CD4-positive, alpha-beta T cell (primary cell): ENCODE measurements around the gene GPX1. TPM values are rescaled to one million over a fixed set of nuclear protein-coding genes. Genes with fewer than 3 reads are reported as not detected.
A peak's percentile ranks its signal among the peaks of the same experiment; 100 is the strongest.

Source experiments
- ATAC-seq: fragments of 200-7000 bp; cut with Tn5 transposase; one replicate; pipeline ENCODE4 v1.10.0; 2022; ENCODE audit warnings: mild to moderate bottlenecking; ENCODE audit not compliant: poor library complexity
- CTCF ChIA-PET: fragments of 350-600 bp; sonication (Branson Sonifier 250); formaldehyde crosslinking; loops from one replicate; lab custom pipeline; 2021; ENCODE audit warnings: antibody characterized with exemption, inconsistent platforms; lab: Charles Lee
- POLR2A ChIA-PET: fragments of 350-600 bp; sonication (Branson Sonifier 250); formaldehyde crosslinking; loops from one replicate; lab custom pipeline; 2021; ENCODE audit warnings: antibody characterized with exemption, inconsistent platforms; lab: Charles Lee
- DNase-seq, 14 experiments: peaks; one replicate each; pipeline ENCODE4 v3.0.0-alpha.2; 2013 to 2020; ENCODE audit warnings: mixed read lengths in 2 of 14
- H3K27ac ChIP-seq, 2 donors: one replicate each; pipeline versions ENCODE4 v1.5.1 to v1.7.0; 2013; ENCODE audit warnings: low read length in 2 of 2, low read depth in 1 of 2, mild to moderate bottlenecking in 1 of 2
- H3K27me3 ChIP-seq, 2 experiments: 1 replicate in 1 of 2; 2 replicates in 1 of 2; pipeline versions ENCODE4 v1.6.1 to v1.7.0; 2013; ENCODE audit warnings: low read length in 2 of 2, control low read depth in 1 of 2, mild to moderate bottlenecking in 1 of 2, moderate library complexity in 1 of 2; ENCODE audit not compliant: insufficient read depth in 2 of 2, control insufficient read depth in 1 of 2
- H3K36me3 ChIP-seq: one replicate; pipeline ENCODE4 v1.6.1; 2013; ENCODE audit warnings: low read length, control low read depth; ENCODE audit not compliant: insufficient read depth
- H3K4me1 ChIP-seq: one replicate; pipeline ENCODE4 v1.6.1; 2013; ENCODE audit warnings: low read length, control low read depth; ENCODE audit not compliant: insufficient read depth
- H3K4me3 ChIP-seq: one replicate; pipeline ENCODE4 v1.5.1; 2013; ENCODE audit warnings: mild to moderate bottlenecking, low read length, moderate library complexity
- H3K9me3 ChIP-seq, 2 experiments: 1 replicate in 1 of 2; 2 replicates in 1 of 2; pipeline versions ENCODE4 v1.6.1 to v1.7.0; 2013; ENCODE audit warnings: low read length in 2 of 2, mild to moderate bottlenecking in 2 of 2, control low read depth in 1 of 2, moderate library complexity in 1 of 2; ENCODE audit not compliant: control insufficient read depth in 1 of 2, insufficient read depth in 1 of 2
- H3K27ac Mint-ChIP-seq: one replicate; pipeline ENCODE4 v1.8.0; 2020; ENCODE audit warnings: mixed read lengths
- H3K27me3 Mint-ChIP-seq: one replicate; pipeline ENCODE4 v1.8.0; 2021; ENCODE audit warnings: mixed read lengths
- H3K36me3 Mint-ChIP-seq: one replicate; pipeline ENCODE4 v1.8.0; 2021; ENCODE audit warnings: low read depth, mixed read lengths
- H3K4me1 Mint-ChIP-seq: one replicate; pipeline ENCODE4 v1.8.0; 2021; ENCODE audit warnings: low read depth, mixed read lengths
- H3K4me3 Mint-ChIP-seq: one replicate; pipeline ENCODE4 v1.8.0; 2020; ENCODE audit warnings: mild to moderate bottlenecking, mixed read lengths
- H3K9me3 Mint-ChIP-seq: one replicate; pipeline ENCODE4 v1.8.0; 2020; ENCODE audit warnings: mixed read lengths
- intact Hi-C, 2 experiments: fragments of 100-400 bp; cut with DNase I in 1 of 2; cut with micrococcal nuclease in 1 of 2; formaldehyde crosslinking; loops; one replicate each; pipeline versions ENCODE4 v1.15.1 to v1.9.0; 2023 to 2025; cut with DNase I, micrococcal nuclease
- total RNA-seq, 174 experiments: library from RNA in 2 of 174; stranded (reverse) in 2 of 174; gene quantifications; one replicate each; pipeline ENCODE4 v1.2.3 and lab custom pipeline; 2021 to 2026
- TF ChIP-seq, protein P1 (sequence below): fragments of 200-600 bp; IDR thresholded peaks from one replicate; pipeline ENCODE4 v1.8.0; 2022; ENCODE audit warnings: antibody characterized with exemption, mild to moderate bottlenecking

The GPX1 gene
- total RNA-seq, 2 experiments from 2014 or later: 20.8 to 22.9 TPM

- CTCF ChIA-PET: interaction anchor here (1.7 to 1.8 kb wide), 2 partner anchors 27 to 48 kb away, joined by 5 to 6 read pairs; partner anchors contain the start of gene USP4
Observed at GRCh38 chr3:49388289-49388820, 30.2 kb upstream of the GPX1 start.

DNA sequence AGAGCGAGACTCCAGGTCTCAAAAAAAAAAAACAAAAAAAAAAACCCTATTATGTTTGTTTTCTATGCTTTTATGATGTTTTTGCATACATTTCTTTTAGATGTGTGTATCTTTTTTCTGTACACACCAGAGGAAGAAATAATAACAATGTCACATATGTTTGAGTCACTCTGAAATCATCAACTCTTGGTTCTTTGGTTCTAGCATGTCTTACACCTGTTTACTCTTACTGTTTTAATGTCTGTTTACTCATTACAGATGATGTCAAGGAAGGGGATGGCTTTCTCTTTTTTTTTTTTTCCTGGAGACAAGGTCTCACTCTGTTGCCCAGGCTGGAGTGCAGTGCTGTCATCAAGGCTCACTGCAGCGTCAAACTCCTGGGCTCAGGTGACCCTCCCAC lies 29.6 kb upstream of the GPX1 start:
- Mint-ChIP-seq H3K4me3 (no peak overlapping the region), H3K36me3 (peaks cover 35% of the 10 kb centered on the region), H3K9me3 (no peaks in the 10 kb centered on the region), H3K4me1 (peaks cover 58% of the 10 kb centered on the region), H3K27me3 (no peaks in the 10 kb centered on the region), H3K27ac (peak overlapping the region; percentile 37)
- TF ChIP-seq, protein P1, sequence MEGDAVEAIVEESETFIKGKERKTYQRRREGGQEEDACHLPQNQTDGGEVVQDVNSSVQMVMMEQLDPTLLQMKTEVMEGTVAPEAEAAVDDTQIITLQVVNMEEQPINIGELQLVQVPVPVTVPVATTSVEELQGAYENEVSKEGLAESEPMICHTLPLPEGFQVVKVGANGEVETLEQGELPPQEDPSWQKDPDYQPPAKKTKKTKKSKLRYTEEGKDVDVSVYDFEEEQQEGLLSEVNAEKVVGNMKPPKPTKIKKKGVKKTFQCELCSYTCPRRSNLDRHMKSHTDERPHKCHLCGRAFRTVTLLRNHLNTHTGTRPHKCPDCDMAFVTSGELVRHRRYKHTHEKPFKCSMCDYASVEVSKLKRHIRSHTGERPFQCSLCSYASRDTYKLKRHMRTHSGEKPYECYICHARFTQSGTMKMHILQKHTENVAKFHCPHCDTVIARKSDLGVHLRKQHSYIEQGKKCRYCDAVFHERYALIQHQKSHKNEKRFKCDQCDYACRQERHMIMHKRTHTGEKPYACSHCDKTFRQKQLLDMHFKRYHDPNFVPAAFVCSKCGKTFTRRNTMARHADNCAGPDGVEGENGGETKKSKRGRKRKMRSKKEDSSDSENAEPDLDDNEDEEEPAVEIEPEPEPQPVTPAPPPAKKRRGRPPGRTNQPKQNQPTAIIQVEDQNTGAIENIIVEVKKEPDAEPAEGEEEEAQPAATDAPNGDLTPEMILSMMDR: no peak
- intact Hi-C loops: no loop called here
- no peak for ATAC-seq
- no peak for DNase-seq
- H3K9me3 ChIP-seq: no peaks in the 10 kb centered on the region
- H3K36me3 ChIP-seq: peaks cover 12% of the 10 kb centered on the region
- ChIA-PET POLR2A (interaction anchor here (1.0 kb wide), 2 partner anchors 47 to 83 kb away, joined by 3 read pairs; partner anchors contain the start of gene USP4), CTCF (interaction anchor here (1.7 kb wide), 1 partner anchor 48 kb away, joined by 5 read pairs; the partner anchor contains the start of gene USP4)
- no peaks in the 10 kb centered on the region for H3K27me3 ChIP-seq
- H3K4me3 ChIP-seq: no peak overlapping the region
- no peak overlapping the region for H3K27ac ChIP-seq
- peaks cover 67% of the 10 kb centered on the region for H3K4me1 ChIP-seq

More at GRCh38 chr3:49388289-49388820, 30.2 kb upstream of the GPX1 start:
- DNase-seq: no peak
- intact Hi-C loops: no loop called here
- Mint-ChIP-seq H3K4me1 (peaks cover 56% of the 10 kb centered on the region), H3K27ac (peak overlapping the region; percentile 37), H3K4me3 (peak overlapping the region; percentile 15), H3K36me3 (peaks cover 39% of the 10 kb centered on the region), H3K9me3 (no peaks in the 10 kb centered on the region), H3K27me3 (no peaks in the 10 kb centered on the region)
- POLR2A ChIA-PET: interaction anchor here (1.0 to 1.4 kb wide), 3 partner anchors 23 to 82 kb away, joined by 3 to 5 read pairs (median 3); partner anchors contain the start of genes RHOA, TCTA and USP4
- Histone ChIP-seq H3K4me3 (no peak overlapping the region), H3K27ac (no peak overlapping the region), H3K36me3 (peaks cover 10% of the 10 kb centered on the region), H3K27me3 (no peaks in the 10 kb centered on the region), H3K9me3 (no peaks in the 10 kb centered on the region), H3K4me1 (peaks cover 72% of the 10 kb centered on the region)
- ATAC-seq: no peak
- TF ChIP-seq, protein P1: no peak

DNA sequence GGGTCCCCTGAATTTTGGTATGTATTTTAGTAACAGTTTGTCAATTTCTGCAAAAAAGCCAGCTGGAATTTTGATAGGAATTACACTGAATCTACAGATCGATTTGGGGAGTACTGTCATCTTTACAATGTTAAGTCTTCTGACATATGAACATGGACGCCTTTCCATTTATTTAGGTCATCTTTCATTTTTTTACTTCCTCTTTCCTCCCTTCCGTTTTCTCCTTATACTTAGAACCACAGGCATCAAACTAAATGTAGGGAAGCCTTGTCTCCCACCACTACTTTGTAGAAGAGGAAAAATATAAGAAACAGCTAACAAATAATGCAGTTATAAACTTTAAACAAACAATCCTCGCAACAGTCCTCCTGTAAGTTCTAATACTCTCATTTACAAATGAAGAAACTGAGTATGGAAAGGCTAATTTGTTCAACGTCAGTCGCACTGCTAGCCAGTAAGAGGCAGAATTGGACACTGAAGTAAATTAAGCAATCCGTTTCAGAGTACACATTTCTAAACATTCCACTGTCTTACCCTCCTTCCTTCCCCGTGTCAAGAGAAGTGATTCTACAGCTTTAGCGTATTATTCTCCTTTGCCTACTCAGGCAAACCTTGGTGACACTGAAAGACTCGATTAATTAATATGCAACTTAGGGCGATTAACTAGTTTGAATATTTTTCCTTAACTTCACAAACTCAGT lies 28.1 kb upstream of the GPX1 start:
- Histone ChIP-seq H3K36me3 (peaks cover 12% of the 10 kb centered on the region), H3K27me3 (no peaks in the 10 kb centered on the region), H3K4me1 (peaks cover 66% of the 10 kb centered on the region), H3K4me3 (no peak overlapping the region), H3K9me3 (no peaks in the 10 kb centered on the region), H3K27ac (no peak overlapping the region)
- peak overlapping the region; percentile 66 for H3K27ac Mint-ChIP-seq
- H3K4me3 Mint-ChIP-seq: peak overlapping the region; percentile 40
- no peaks in the 10 kb centered on the region for H3K9me3 Mint-ChIP-seq
- no peak for DNase-seq
- no peak for ATAC-seq
- CTCF ChIA-PET: interaction anchor here (0.6 to 1.3 kb wide), 2 partner anchors 46 to 595 kb away, joined by 4 read pairs; no protein-coding TSS in a partner anchor
- TF ChIP-seq, protein P1: no peak
- H3K36me3 Mint-ChIP-seq: peaks cover 31% of the 10 kb centered on the region
- no peaks in the 10 kb centered on the region for H3K27me3 Mint-ChIP-seq
- intact Hi-C loops: no loop called here
- H3K4me1 Mint-ChIP-seq: peaks cover 58% of the 10 kb centered on the region
- POLR2A ChIA-PET: interaction anchor here (0.6 kb wide), 1 partner anchor 19 kb away, joined by 3 read pairs; no protein-coding TSS in a partner anchor
